GM12864 (cell line): ENCODE measurements around the gene CCN2.

ENCODE experiments used
- DNase-seq: peaks from one replicate; pipeline ENCODE4 v3.0.0-alpha.2; 2011; ENCODE audit warnings: low read depth
- H3K4me3 ChIP-seq: 2 replicates; pipeline ENCODE4 v1.5.1; 2011; ENCODE audit warnings: mild to moderate bottlenecking, low read depth, low read length, control low read depth
- TF ChIP-seq, protein P1 (sequence below): IDR thresholded peaks from 2 replicates; pipeline ENCODE4 v1.5.1; 2011; ENCODE audit warnings: low read depth, mild to moderate bottlenecking, moderate library complexity, low read length, control low read depth, inconsistent platforms; ENCODE audit errors: missing control alignments

The CCN2 gene

DNA sequence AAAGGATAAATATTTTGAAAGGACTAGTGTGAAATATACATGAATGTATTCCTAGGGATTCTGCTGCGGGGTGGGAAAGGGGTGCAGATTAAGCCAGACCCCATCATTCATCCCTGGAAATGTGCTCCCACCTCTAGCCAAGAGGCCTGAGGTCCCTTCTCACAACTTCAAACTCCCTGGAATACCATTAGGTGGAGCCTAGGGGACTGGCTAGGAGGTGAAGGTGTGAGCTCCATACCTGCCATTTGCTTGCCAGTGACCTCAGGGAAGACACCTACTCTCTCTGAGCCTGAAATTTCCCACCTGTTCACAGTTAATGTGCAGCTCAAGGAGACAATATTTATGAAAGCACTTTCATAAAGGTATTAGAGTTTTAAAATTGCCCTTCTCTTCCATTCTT is 4.7 kb upstream of the CCN2 start:
- no peak overlapping the region for H3K4me3 ChIP-seq
- no peak for DNase-seq
- TF ChIP-seq, protein P1, sequence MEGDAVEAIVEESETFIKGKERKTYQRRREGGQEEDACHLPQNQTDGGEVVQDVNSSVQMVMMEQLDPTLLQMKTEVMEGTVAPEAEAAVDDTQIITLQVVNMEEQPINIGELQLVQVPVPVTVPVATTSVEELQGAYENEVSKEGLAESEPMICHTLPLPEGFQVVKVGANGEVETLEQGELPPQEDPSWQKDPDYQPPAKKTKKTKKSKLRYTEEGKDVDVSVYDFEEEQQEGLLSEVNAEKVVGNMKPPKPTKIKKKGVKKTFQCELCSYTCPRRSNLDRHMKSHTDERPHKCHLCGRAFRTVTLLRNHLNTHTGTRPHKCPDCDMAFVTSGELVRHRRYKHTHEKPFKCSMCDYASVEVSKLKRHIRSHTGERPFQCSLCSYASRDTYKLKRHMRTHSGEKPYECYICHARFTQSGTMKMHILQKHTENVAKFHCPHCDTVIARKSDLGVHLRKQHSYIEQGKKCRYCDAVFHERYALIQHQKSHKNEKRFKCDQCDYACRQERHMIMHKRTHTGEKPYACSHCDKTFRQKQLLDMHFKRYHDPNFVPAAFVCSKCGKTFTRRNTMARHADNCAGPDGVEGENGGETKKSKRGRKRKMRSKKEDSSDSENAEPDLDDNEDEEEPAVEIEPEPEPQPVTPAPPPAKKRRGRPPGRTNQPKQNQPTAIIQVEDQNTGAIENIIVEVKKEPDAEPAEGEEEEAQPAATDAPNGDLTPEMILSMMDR: no peak

DNA sequence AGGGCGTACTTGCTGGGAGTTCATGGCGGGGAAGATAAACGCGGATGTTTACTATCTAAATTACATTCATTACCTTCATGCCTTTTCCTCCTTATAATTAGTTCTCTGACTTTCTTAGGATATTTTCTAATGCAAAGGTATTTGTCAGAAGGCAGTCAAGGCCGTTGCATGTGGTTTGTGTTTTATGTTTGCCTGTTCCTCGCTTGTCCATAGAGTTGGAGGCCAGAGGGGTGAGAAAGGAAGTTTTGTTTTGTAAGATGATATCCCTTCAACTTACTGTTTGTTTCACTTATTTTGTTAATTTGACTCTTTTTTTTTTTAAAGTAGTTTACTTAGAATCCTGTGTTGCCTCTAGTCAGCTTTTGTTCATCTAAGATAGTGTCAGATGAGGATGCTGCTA is 4.0 kb upstream of the CCN2 start:
- no peak for DNase-seq
- H3K4me3 ChIP-seq: no peak overlapping the region
- TF ChIP-seq, protein P1: no peak

DNA sequence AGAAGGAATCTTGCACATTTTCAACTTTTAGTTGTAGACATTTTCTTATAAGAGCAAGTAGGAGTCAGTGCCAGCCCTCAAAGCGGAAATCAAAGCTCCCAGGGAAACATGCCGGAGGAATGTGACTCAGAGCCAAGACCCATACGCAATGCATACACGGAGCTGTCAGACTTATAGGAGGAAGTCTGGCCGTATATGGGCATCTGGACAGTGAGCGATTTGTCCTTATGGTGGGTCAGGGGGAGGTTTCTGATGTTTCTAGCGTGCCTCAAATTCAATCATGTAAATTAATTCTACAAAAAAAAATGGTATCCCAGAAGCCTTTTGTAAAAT is 3.6 kb upstream of the CCN2 start:
- TF ChIP-seq, protein P1: no peak
- no peak for DNase-seq
- H3K4me3 ChIP-seq: no peak overlapping the region

DNA sequence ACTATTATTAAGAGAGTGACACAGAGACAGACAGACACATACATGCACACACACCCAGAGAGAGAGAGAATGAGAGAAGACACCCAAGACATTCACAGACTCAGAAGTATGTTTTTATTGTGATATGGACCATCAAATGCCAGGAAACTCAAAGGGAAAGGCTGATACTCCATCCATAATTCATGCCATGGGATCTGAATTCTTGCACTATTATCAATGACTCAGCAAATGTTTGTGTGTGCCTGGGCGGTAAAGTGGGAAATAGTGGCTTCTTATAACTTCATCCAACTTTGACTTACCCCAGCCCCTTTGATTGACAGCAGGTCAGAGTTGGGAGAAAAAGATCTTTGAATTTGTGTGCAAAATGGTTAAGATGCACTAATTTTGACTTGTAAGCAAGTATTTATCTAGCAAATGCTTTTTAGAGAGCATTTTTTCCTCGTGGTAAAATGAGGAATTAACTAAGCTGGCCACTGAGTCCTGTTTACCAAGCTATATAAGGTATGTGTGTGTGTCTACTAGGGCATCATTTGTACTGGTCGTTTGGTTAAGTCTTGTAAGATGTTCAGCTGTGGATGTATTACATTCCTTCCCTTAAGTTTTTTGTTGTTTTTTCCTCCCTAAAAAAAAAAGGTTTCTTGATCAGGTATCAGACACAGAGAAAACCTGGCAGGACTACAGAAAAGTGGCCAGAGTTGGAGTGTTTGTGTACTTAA is 3.0 kb upstream of the CCN2 start:
- H3K4me3 ChIP-seq: no peak overlapping the region
- TF ChIP-seq, protein P1: no peak
- no peak for DNase-seq

DNA sequence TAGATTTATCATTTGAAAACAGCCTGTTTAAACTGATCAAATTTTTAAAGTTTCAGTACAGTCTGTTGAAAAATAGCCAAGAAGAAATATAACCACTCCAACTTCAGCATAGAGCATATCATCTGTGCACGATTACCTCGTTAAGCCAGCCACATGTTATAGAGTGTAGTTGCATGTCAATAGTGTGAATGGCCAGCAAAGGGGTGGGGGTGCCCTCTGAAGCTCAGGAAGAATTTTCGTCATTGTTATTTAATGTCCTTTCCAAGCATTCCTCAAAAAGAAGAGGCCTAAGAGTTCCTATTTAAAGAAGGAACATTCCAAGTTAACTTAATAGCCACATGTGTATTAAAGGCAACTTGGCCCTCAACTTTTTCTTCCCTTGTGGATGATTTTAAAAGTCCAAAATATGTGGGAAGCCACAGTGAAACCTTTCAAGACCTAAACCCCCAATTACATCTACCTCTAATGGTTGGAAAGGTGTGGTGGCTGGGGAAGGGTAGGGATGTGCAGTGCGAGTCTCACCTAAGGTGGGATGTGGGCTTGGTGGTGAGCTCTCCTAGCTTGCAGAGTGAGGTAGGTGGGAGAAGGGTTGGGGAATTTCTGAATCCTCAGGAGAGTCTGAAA is 1.8 kb upstream of the CCN2 start:
- DNase-seq: no peak
- no peak overlapping the region for H3K4me3 ChIP-seq
- TF ChIP-seq, protein P1: no peak

DNA sequence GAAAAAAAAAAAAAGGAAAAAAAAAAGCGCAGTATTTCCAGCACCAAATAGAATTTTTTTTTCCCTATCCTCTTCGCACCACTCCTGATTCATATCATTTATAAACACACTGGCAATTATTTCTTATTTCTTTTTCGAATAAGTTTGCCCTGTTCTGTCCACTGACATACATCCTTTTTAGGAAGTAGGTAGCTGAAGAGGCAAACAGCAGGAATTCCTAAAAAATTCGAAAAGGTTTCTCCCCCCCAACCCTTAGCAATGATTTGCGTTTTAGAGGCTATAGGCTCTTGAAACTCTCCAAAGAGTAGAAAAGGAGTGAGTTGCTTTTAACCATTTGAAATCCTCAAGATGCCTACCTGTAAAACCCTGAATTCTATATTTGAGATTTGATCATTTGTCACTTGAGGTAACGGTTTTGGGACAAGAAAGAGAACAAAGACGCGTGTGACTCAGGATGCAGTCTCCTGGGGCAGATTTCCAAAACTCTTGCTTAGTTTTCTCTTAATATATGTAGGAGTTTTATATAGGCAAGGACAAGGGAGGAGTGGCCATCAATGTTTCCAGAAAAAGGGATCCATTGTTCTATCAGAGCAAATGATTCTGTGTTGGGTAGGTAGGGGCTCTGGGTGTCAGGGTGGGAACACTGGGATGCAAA is 531 bp upstream of the CCN2 start:
- TF ChIP-seq, protein P1: no peak
- no peak overlapping the region for H3K4me3 ChIP-seq
- no peak for DNase-seq
